Liver (tissue), 2 donors: ENCODE data around the gene FGF1.

Experiments used
- EGR1 ChIP-seq, 2 donors: IDR thresholded peaks; 2 replicates each; pipeline ENCODE4 v1.6.1; 2016 to 2018; ENCODE audit warnings: antibody characterized with exemption in 2 of 2, low read depth in 2 of 2
- JUND ChIP-seq, 2 donors: IDR thresholded peaks; 2 replicates each; pipeline ENCODE4 v1.6.1; 2016; ENCODE audit warnings: antibody characterized with exemption in 2 of 2
- MAX ChIP-seq: IDR thresholded peaks from 2 replicates; pipeline ENCODE4 v1.6.1; 2016; ENCODE audit warnings: antibody characterized with exemption
- RAD21 ChIP-seq, 2 donors: IDR thresholded peaks; 2 replicates each; pipeline ENCODE4 v1.6.1; 2016; ENCODE audit warnings: antibody characterized with exemption in 2 of 2, mild to moderate bottlenecking in 2 of 2
- YY1 ChIP-seq: IDR thresholded peaks from 2 replicates; pipeline ENCODE4 v1.6.1; 2016; ENCODE audit warnings: antibody characterized with exemption, mild to moderate bottlenecking
- donor health status: healthy.

GRCh38 chr5:142644640-142645361 is 41.1 kb downstream of the FGF1 start:
- TF ChIP-seq YY1 (no peak), EGR1 (IDR thresholded peaks at IDR 0.05; ENCODE audit: low read depth in 2 of 2) (no peak), RAD21 (IDR thresholded peaks at IDR 0.05) (no peak), MAX (no peak), JUND (IDR thresholded peaks at IDR 0.05) (no peak)
